ENCODE measurements around the gene NPY2R.

Gene NPY2R, protein sequence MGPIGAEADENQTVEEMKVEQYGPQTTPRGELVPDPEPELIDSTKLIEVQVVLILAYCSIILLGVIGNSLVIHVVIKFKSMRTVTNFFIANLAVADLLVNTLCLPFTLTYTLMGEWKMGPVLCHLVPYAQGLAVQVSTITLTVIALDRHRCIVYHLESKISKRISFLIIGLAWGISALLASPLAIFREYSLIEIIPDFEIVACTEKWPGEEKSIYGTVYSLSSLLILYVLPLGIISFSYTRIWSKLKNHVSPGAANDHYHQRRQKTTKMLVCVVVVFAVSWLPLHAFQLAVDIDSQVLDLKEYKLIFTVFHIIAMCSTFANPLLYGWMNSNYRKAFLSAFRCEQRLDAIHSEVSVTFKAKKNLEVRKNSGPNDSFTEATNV

DNA sequence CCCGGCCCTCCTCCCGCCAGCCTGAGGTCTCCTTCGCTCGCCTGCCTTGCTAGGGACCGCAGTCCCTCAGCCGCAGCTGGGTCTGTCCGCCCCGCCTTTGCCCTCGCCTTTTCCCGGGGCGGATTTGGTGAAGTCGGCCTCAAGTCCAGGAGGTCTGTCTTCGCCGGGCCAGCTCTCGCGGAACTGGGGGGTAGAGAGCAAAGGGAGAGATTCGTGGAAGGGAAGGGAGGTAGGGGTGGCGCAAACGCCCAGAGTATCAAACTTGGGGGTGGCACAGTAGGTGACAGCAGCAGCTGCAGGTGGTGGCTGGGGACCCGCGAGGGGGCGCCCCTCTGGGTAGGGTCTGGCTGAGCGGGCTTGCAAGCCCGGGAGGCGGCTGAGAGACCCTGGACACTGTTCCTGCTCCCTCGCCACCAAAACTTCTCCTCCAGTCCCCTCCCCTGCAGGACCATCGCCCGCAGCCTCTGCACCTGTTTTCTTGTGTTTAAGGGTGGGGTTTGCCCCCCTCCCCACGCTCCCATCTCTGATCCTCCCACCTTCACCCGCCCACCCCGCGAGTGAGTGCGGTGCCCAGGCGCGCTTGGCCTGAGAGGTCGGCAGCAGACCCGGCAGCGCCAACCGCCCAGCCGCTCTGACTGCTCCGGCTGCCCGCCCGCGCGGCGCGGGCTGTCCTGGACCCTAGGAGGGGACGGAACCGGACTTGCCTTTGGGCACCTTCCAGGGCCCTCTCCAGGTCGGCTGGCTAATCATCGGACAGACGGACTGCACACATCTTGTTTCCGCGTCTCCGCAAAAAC lies at the start of gene NPY2R:
NPY2R (plus strand) TSS at position 379 of the 797 bp plus-strand sequence. CDS start 5,304 bp downstream, outside the sequence.
- peak; percentile 48 for DNase-seq

DNA sequence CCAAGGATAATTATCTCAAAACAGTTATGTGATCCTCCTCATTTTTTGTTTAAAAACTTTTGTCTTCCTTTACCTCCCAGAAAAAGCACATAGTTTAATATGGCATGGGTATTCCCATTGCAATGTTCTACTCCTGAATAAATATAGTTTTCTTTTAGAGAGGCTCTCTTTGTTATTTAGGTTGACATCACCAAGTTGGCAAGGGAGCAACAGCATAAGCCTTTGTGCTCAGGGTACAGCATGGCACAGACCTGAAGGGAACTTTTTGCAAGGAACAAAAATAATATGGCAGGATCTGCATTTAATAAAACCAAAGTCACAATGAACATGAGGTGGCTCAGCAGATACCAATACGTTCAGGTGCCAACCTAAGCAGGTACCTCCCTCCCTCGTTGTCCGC lies 47.1 kb upstream of the NPY2R start:
- DNase-seq = no peak

DNA sequence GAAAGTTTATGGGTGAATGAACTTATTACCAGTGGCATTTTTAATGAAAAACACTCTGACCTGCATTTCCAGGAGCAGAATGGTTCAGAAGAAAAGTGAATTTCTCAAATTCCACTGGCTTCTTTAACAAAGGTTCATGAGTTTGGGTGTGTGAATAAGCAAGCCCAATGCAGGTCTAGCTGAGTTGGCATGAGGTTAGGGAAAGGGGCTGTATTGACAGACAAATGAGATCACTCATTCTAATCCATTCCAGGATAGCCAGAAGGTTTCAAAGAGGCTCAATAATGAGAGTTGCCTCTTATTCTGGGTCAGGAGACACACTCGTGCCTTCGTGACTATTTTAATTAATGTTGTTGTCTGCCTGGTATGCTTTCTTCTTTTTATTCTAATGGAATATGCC lies 43.7 kb upstream of the NPY2R start:
- DNase-seq = no peak

DNA sequence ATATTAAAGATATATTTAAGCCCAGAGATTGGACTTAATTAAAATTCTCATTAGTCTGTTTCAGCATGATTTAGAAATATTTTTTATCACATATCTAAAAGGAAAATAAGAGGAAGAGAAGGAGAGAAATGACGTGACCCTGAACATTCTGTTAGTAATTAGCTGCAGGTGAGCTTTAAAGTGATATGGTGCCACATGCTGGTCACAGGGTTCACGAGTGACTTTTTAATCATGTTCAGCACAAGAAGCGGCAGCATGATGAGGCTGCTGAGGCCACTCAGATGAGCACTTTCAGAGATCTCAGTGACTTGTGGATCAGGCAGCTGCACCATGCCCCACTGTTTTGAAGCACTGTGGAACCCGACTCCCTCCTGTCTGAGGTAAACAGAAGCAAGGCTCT lies 37.9 kb upstream of the NPY2R start:
- no peak for DNase-seq

DNA sequence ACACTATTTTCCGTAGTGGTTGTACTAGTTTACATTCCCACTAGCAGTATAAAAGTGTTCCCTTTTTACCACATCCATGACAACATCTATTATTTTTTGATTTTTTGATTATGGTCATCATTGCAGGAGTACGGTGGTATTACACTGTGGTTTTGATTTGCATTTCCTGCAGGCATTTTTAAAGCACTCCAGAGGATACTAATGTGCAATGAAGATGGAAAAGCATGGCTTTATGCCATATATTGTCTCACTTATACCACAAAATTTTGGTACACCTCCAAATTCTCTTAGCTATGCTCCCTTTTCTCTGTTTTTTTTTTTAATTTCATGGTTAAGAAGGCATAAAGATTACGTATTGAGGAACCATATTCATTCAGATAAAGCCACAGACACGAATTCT lies 35.1 kb upstream of the NPY2R start:
- DNase-seq = no peak

DNA sequence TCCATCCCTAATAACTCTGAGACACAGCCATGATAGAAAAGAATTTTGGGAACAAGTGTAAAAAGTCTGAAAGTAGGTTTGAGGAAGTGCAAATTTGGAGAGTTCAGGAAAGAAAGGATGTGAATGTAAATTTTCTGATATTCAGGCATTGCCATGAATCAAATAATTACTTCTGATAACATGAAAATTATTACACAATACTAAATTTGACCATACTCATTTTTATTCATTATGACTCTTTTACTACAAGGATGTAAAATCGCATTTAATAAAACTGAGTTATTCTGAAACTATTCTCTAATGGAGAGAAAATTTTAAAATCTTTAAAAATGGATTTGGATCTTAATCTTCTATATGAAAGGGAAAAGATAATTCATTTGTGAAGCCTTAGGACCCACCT lies 33.8 kb upstream of the NPY2R start:
- DNase-seq = no peak

DNA sequence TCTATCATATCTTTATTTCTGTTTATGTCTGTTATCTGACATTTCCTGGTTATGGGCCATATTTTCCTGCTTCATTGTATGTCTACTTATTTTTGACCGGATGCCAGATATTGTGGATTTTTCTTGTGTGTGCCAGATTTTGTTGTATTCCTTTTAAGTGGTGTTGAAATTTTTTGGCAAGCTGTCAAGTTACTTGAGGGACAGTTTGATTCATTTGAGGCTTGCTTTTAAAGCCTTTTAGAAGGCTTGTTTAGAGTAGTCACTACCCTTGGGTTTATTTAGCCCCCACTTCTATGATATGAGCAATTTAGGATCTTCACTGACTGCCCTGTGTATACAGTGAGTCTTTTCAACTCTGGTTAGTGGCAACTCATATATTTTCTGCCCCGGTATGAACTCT lies 29.2 kb upstream of the NPY2R start:
- DNase-seq = peak; percentile 11

DNA sequence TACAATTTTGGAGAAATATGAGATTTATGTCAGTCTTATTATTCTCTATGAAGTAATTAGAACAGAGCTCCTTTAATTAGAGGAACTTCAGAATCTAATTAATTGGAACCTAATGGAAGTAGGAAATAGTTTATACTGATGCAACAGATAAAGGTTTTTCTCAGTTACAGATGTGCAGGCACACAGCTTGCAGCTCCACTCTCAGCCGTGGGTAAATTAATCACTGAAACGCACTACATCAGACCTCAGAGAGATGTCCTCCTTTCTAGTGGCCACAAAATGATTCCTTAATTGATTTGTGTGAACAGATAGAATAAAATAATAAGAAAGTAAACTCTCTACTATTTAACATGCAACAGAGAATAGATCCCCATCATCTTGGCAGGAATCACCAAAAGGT lies 21.5 kb upstream of the NPY2R start:
- no peak for DNase-seq

DNA sequence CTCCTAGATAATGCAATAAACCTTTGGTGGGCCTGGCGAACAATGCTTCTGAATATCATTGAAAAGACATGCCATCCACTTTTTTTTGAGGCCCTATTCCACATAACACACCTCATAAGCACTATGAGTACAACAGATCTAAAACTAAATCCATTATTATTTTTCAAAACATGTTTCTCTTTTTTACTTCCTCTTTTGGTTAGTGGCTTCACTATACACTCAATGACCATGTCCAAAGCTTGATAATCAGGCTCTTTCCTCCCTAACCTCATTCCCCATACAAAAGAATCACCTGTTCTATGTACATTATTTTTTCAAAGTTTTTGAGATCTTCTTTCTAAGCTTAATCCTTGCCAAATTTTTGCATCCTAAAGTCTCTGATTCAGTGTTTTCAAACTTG lies 20.4 kb upstream of the NPY2R start:
- DNase-seq = no peak

DNA sequence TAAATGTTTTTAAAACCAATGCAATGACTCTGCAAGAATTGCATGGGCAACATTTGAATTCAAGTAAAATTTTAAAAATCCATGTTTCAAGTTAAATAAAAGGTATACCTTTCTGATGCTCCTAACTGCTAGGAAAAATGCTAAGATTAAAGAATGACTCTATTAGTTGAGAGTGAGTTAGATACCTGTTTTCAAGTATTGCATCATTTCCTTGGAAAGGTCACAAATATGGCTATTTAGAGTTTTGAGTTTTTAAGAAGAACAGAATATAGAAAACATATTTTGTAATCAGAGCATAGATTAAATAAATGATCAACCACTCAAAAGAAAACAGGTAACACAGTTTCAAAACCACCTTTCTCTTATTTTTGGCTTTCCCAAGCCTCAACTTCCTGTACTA lies 18.3 kb upstream of the NPY2R start:
- DNase-seq = no peak

DNA sequence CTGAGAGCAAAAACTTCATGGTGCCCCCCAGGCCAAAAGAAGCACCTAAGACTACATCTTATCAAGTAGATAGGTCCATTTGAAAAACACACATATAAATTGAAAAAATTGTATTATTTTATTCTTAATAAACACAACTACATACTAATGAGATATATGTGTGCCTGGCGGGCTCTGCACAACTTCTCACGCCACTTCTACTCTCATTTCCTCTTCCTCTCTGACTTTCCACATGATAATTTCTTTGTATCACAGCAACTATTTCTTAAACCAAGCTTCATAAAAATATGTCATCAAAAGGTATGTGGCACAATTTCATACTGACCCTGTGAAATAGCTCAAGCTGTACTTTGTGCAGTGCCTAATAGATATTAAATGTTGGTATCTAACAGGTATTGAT lies 10.7 kb upstream of the NPY2R start:
- DNase-seq = no peak

DNA sequence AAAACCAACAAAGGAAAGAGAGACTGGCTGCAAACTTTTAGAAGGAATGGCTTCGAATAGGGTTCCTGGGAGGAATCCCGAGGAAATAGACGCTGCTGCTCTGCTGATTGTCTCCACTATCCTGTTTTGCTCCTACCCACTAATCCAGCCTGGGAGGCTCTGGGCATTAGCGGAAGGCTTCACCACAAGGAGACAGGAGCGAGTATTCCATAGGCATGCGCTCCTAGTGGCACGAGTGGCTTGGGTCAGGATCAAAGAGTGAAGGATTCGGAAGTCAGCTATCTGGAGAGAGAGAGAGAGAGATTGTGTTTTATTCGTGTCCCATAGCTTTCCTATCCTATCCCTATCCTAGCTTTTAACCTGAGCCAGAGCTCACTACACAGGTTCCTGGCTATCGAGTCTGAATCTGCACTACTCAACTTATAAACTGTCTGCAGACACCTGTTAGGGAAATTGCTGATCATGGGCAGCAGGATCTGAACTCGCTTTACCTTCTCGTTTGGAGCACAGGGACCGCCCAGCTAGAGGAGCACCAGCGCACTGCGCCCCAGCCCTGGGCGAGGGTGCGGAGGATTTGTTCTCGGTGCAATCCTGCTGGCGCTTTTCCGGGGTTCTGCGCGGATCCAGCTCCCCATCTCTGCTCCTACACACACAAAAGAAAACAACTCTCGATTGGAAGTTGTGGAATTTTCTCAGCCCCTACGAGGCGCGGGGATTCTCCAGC lies 740 bp upstream of the NPY2R start:
- DNase-seq = peak; percentile 72

DNA sequence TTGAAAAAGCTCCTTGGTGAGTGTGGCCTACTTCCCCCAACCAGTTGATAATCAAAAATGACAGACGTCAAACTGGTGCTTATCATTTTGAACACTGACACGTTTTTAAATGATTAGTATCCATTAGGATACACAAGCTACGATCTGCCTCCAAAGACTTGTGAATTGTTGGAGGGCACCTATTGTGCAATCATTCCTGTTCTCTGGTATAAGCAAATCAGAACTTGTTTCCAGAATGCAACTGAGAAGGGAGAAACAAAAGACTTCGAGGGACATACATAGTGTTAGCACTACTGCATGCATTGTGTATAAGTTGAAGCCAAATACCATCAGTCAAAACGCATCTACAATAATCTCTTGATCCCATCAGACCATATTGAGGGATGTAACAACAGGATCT lies 11.6 kb downstream of the NPY2R start:
- DNase-seq = no peak

DNA sequence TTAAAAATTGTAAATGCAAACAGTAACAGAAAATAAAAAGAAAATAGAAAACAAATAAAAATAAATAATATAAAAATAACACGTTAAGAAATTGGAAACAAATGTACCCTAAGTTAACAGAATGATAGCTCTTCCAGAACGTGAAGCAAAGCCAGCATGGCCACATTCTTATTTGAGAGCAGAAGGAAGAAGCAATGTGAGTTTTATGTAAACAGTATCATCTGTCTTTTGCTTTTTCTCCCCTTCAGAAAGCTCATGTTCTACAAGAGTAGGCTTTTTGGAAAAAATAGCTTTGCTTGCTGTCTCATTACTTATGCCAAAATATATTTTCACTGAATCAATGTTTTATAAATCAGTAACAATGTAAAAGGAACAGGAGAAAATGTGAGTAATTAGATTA lies 18.7 kb downstream of the NPY2R start:
- no peak for DNase-seq

DNA sequence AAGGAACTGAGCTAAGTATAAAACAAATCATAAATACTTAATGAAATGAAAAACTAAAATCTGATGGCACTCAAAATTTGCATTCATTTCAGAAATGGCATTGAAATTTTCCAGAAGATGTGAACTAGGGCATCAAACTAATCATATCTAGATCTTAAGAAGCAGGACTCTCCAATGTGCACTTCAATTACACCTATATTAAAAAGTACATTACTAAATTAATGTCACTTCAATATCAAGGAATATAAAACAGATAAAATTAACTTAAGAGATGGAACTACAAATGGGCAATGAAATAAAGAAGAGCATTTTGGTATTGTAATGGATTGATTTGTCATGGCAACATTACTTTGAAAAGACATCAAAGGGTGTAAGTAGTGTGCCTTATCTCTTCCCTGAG lies 20.3 kb downstream of the NPY2R start:
- no peak for DNase-seq

DNA sequence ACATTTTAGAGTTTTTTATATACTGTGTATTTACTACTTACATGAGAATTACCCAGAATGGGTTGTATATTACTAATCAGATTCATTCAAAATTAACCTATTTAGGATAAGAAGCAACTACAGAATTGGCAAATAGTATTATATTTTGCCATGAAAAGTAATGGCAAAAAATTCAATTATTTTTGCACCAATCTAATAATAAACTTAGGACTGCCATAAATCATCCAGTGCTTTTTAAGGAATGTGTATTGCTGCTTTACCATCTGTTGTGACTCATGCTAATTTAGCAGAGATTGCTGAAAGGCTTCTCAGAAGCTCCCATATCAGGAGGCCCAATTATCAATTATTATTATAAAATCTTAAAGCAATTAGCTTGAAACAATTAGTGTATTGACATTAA lies 24.0 kb downstream of the NPY2R start:
- DNase-seq = no peak

DNA sequence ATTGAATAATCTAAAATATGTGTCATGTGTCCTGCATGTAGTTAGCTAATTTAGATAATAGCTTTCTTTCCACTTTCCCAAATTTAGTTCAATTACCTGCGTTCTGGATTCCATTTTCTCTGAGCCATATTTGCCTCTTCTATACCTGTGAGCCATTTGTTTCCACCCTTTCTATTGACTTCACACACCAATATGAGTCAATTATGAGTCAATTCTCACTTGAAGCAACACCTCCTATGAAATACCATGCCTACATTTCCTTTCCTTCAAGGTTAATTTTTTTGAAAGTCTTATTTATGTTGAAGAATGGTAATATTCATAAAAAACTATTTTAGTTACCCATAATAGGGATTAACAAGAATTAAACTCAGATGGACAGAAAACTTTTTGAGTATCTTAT lies 25.8 kb downstream of the NPY2R start:
- no peak for DNase-seq

DNA sequence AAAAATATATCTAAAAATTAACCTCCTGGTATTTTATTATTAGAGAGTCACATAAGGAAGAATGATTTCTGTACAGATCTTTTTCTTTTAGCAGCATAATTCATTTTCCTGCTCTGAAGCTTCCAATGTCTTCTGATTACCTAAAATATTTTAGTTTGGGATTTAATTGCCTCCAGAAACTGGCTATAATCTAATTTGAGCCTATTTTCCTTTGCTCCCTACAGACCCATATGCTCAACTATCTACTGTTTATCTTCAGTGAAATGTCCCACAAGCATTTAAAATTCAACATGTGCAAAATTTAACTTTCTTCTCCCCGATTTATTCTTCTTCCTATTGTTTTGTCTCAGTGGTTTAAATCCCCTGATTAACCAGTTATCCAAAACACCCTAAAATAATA lies 29.1 kb downstream of the NPY2R start:
- DNase-seq = no peak

DNA sequence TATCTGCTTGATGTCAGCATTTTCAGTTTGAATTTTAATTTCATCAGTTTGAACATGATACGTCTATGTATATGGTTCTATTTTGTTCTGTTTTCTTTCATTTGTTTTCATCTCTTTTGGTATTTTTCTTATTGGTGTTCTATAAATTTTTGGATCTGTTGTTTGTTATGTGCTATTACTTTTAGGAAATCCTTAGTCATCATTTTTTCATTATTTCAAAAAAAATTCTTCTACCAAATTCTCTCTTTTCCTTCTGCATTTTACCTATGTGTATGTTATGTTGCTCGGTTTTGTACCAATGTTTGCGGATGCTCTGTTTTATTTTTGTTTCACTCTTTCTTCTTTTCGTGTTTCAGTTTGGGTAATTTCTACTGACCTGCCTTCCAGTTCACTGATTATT lies 32.8 kb downstream of the NPY2R start:
- no peak for DNase-seq

DNA sequence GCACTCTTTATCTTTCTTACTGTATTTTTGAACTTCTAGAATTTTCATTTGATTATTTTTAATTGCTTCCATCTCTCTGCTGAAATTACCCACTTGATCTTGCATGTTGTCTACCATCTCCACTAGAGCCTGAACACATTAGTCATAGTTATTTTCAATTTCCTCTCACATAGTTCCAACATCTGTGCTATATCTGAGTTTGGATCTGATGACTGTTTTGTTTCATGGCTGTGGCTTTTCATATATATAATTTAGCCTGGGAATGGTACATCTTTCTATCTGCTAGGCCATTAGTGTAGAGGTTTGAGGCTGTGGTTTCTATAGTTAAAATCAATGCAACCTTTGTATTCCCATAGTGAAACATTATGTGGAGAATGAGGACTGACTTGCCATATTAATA lies 33.2 kb downstream of the NPY2R start:
- no peak for DNase-seq

DNA sequence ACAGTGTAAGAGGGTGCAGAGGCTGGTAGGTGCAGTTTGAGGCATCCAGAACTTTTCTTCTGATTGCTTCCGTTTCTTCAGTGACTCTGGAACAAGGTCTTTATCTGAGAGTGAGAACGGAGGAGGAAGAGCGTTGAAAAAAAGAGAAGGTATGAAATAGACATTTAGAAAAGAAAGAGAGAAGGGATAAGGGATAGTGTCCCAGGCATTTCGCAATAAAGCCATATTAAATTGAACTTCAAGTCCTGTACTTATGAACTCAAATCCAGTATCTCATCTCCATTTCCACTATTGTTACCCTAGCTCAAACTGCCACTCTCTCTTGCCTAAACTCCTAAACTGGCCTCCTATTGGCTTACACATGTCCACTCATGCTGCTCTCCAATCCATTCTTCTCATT lies 36.7 kb downstream of the NPY2R start:
- DNase-seq = no peak

DNA sequence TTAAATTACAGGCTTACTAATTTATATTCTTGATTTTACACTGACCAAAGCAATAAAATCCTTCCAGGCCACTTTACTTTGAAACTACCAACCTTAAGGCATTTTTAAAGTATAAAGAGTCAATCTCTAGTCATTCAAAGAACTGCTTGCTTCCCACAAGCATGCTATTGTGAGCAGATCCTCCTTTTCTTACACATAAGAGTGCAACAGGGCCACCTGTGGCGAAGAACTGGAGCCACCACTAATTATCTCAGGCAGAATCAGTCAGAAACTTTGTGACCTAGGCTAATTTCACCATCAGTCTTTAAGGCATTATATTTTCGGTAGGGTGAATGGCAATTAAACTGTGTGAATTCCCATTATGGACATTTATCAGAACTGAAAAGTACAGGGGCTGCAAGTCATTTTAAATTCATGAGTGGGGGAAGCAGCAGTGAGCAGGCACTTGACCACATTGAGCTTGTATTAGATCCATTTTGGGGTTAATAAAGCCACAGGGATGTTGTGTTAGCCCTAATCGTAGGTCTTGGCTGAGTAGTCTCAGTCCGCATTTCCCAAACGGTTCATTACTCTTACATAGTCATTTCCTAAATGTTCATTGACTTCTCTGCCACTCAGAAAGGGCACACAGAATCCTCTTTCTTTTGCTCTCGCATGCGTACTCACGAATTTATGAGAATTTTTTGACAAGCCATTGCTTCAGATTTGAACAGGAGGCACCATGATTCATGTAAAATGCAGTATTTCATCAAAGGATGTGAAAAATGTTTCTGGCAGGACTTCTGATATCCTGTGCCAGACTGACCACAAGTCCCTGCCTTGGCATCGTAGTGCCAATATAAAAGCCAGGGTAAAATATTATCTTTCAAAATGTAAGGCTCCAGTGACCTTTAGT lies 39.8 kb downstream of the NPY2R start:
- no peak for DNase-seq

Data from DMS53 (cell line).